H1 (cell line): ENCODE results near the gene TUBGCP2. TPM values are rescaled to one million over a fixed set of nuclear protein-coding genes. Genes with fewer than 3 reads are reported as not detected.

Experiments used
- CTCF ChIA-PET: fragments of 300-600 bp; sonication (Branson Sonifier 250); formaldehyde crosslinking; loops from one replicate; lab custom pipeline; 2021; ENCODE audit not compliant: partially characterized antibody; lab: Charles Lee
- POLR2A ChIA-PET: fragments of 300-600 bp; sonication (Branson Sonifier 250); formaldehyde crosslinking; loops from one replicate; lab custom pipeline; 2021; ENCODE audit warnings: inconsistent platforms; ENCODE audit not compliant: partially characterized antibody; lab: Charles Lee
- DNase-seq, 2 experiments: peaks; one replicate each; pipeline versions ENCODE4 v3.0.0 to v3.0.0-alpha.2; 2010 to 2022; ENCODE audit warnings: low spot score in 2 of 2, low read depth in 1 of 2, mixed read lengths in 1 of 2
- FAIRE-seq: peaks from 2 replicates; lab custom pipeline; 2011; peaks lifted over from hg19 to GRCh38; lab: Jason Lieb, UNC
- H2AFZ ChIP-seq: 2 replicates; pipeline ENCODE4 v1.8.1; 2012; ENCODE audit warnings: low read length, inconsistent platforms
- H2AK5ac ChIP-seq: 2 replicates; pipeline ENCODE4 v1.6.1; 2013; ENCODE audit warnings: low read depth, low read length
- H2BK120ac ChIP-seq: replicated peaks from 2 replicates; pipeline ENCODE3; 2013; ENCODE audit warnings: low read depth, low read length, inconsistent platforms
- H2BK12ac ChIP-seq: 2 replicates; pipeline ENCODE4 v1.6.1; 2013; ENCODE audit warnings: low read depth, low read length
- H2BK15ac ChIP-seq: 2 replicates; pipeline ENCODE4 v1.6.1; 2013; ENCODE audit warnings: low read length
- H2BK20ac ChIP-seq: 2 replicates; pipeline ENCODE4 v1.6.1; 2013; ENCODE audit warnings: low read length
- H2BK5ac ChIP-seq: 2 replicates; pipeline ENCODE4 v1.6.1; 2013; ENCODE audit warnings: low read depth, low read length
- H3K14ac ChIP-seq: 2 replicates; pipeline ENCODE4 v1.6.1; 2013; ENCODE audit warnings: inconsistent platforms; ENCODE audit not compliant: insufficient read length
- H3K18ac ChIP-seq: 2 replicates; pipeline ENCODE4 v1.6.1; 2013; ENCODE audit warnings: low read length; ENCODE audit errors: extremely low read depth
- H3K23ac ChIP-seq: 2 replicates; pipeline ENCODE4 v1.6.1; 2013; ENCODE audit warnings: inconsistent platforms; ENCODE audit not compliant: insufficient read length
- H3K23me2 ChIP-seq: 2 replicates; pipeline ENCODE4 v1.6.1; 2013; ENCODE audit warnings: low read depth, low read length
- H3K27ac ChIP-seq: 2 replicates; pipeline ENCODE4 v1.6.1; 2011; ENCODE audit warnings: low read depth, low read length, inconsistent platforms
- H3K27me3 ChIP-seq, 4 experiments: replicated peaks in 1 of 4; 1 replicate in 1 of 4; 2 replicates in 3 of 4; pipeline versions ENCODE4 v1.6.1 to v1.8.1; 2011 to 2013; ENCODE audit warnings: low read length in 3 of 4, mild to moderate bottlenecking in 3 of 4, inconsistent platforms in 2 of 4, mixed read lengths in 2 of 4, moderate library complexity in 1 of 4; ENCODE audit not compliant: control insufficient read depth in 3 of 4, insufficient read depth in 3 of 4; ENCODE audit errors: extremely low read depth in 1 of 4
- H3K36me3 ChIP-seq, 4 experiments: 2 replicates each; pipeline versions ENCODE4 v1.6.1 to v1.8.1; 2011 to 2013; ENCODE audit warnings: mild to moderate bottlenecking in 4 of 4, low read length in 3 of 4, moderate library complexity in 2 of 4, control low read depth in 1 of 4, inconsistent platforms in 1 of 4; ENCODE audit not compliant: insufficient read depth in 4 of 4, control insufficient read depth in 2 of 4
- H3K4ac ChIP-seq: replicated peaks from 2 replicates; pipeline ENCODE3; 2013; ENCODE audit warnings: low read length, low read depth, mixed read lengths, inconsistent platforms; ENCODE audit not compliant: insufficient read length
- H3K4me1 ChIP-seq, 4 experiments: replicated peaks in 1 of 4; 1 replicate in 1 of 4; 2 replicates in 3 of 4; pipeline versions ENCODE4 v1.6.1 to v1.8.1; 2011 to 2013; ENCODE audit warnings: low read length in 3 of 4, inconsistent platforms in 2 of 4, mixed read lengths in 1 of 4; ENCODE audit not compliant: insufficient read depth in 4 of 4, control insufficient read depth in 3 of 4
- H3K4me2 ChIP-seq, 2 experiments: 2 replicates each; pipeline versions ENCODE4 v1.6.1 to v1.8.1; 2011 to 2013; ENCODE audit warnings: low read depth in 2 of 2, low read length in 2 of 2, control low read depth in 1 of 2, inconsistent platforms in 1 of 2, mild to moderate bottlenecking in 1 of 2; ENCODE audit not compliant: insufficient read depth in 1 of 2
- H3K4me3 ChIP-seq, 4 experiments: fragments of 200-600, 300-600 bp in 1 of 4; sonication (generic), shearing (Covaris generic), sonication (Bioruptor Twin) in 1 of 4; 2 replicates each; pipeline versions ENCODE4 v1.5.1 to v1.8.1; 2011 to 2016; ENCODE audit warnings: low read length in 4 of 4, low read depth in 3 of 4, control low read depth in 2 of 4, inconsistent platforms in 2 of 4, mild to moderate bottlenecking in 2 of 4, mixed read lengths in 1 of 4, moderate library complexity in 1 of 4; ENCODE audit not compliant: insufficient read depth in 2 of 4; ENCODE audit errors: extremely low read depth in 1 of 4
- H3K56ac ChIP-seq: replicated peaks from 2 replicates; pipeline ENCODE3; 2013; ENCODE audit warnings: low read depth, mild to moderate bottlenecking, mixed read lengths, low read length, inconsistent platforms; ENCODE audit not compliant: insufficient read length
- H3K79me1 ChIP-seq: 2 replicates; pipeline ENCODE4 v1.6.1; 2013; ENCODE audit warnings: low read depth, low read length, control low read depth
- H3K79me2 ChIP-seq, 2 experiments: 2 replicates each; pipeline versions ENCODE4 v1.6.1 to v1.8.1; 2012 to 2013; ENCODE audit warnings: low read length in 2 of 2, mild to moderate bottlenecking in 2 of 2, inconsistent platforms in 1 of 2; ENCODE audit not compliant: insufficient read depth in 2 of 2, control insufficient read depth in 1 of 2
- H3K9ac ChIP-seq, 4 experiments: replicated peaks in 1 of 4; 1 replicate in 1 of 4; 2 replicates in 3 of 4; pipeline versions ENCODE4 v1.6.1 to v1.8.1; 2011 to 2013; ENCODE audit warnings: low read depth in 3 of 4, low read length in 3 of 4, control low read depth in 2 of 4, mild to moderate bottlenecking in 2 of 4, moderate library complexity in 2 of 4, inconsistent platforms in 1 of 4; ENCODE audit errors: extremely low read depth in 1 of 4
- H3K9me3 ChIP-seq, 2 experiments: 2 replicates each; pipeline versions ENCODE4 v1.6.1 to v1.8.1; 2012 to 2013; ENCODE audit warnings: mild to moderate bottlenecking in 2 of 2, moderate library complexity in 2 of 2, control low read depth in 1 of 2, inconsistent platforms in 1 of 2, low read depth in 1 of 2, low read length in 1 of 2, mixed read lengths in 1 of 2; ENCODE audit not compliant: insufficient read depth in 2 of 2
- H4K20me1 ChIP-seq, 2 experiments: replicated peaks in 1 of 2; 2 replicates each; pipeline versions ENCODE3 to v1.8.1; 2011 to 2013; ENCODE audit warnings: inconsistent platforms in 2 of 2, low read length in 2 of 2, mild to moderate bottlenecking in 1 of 2; ENCODE audit not compliant: insufficient read depth in 2 of 2, control insufficient read depth in 1 of 2
- H4K5ac ChIP-seq: 2 replicates; pipeline ENCODE4 v1.6.1; 2013; ENCODE audit warnings: low read length, low read depth, mixed read lengths, inconsistent platforms; ENCODE audit not compliant: insufficient read length
- H4K8ac ChIP-seq: 2 replicates; pipeline ENCODE4 v1.8.0; 2013; ENCODE audit warnings: mild to moderate bottlenecking, moderate library complexity, low read length, inconsistent platforms; ENCODE audit not compliant: insufficient read depth; ENCODE audit errors: extremely low read depth
- H4K91ac ChIP-seq: replicated peaks from 2 replicates; pipeline ENCODE3; 2013; ENCODE audit warnings: low read length, mixed read lengths, inconsistent platforms; ENCODE audit not compliant: insufficient read length
- BCL11A ChIP-seq, 2 experiments: IDR thresholded peaks; one replicate each; pipeline ENCODE4 v1.6.1; 2011; ENCODE audit warnings: low read depth in 2 of 2, low read length in 2 of 2, mild to moderate bottlenecking in 2 of 2
- CEBPB ChIP-seq: IDR thresholded peaks from 2 replicates; pipeline ENCODE4 v1.6.1; 2012; ENCODE audit warnings: low read depth, low read length
- CREB1 ChIP-seq: IDR thresholded peaks from 2 replicates; pipeline ENCODE4 v1.6.1; 2012; ENCODE audit warnings: inconsistent platforms
- EGR1 ChIP-seq: IDR thresholded peaks from 2 replicates; pipeline ENCODE4 v1.6.1; 2011; ENCODE audit warnings: low read depth, low read length, borderline replicate concordance
- EZH2 ChIP-seq: fragments of 200-600 bp; sonication (generic); IDR thresholded peaks from 2 replicates; pipeline ENCODE4 v1.7.1; 2012; ENCODE audit warnings: low read depth, mild to moderate bottlenecking, moderate library complexity, low read length, inconsistent platforms; ENCODE audit not compliant: severe bottlenecking
- GABPA ChIP-seq: IDR thresholded peaks from 2 replicates; pipeline ENCODE4 v1.6.1; 2011; ENCODE audit warnings: mild to moderate bottlenecking, low read length, moderate library complexity, borderline replicate concordance; ENCODE audit not compliant: insufficient read depth
- KDM1A ChIP-seq: fragments of 200-600, 300-600 bp; sonication (generic); IDR thresholded peaks from 2 replicates; pipeline ENCODE4 v1.7.1; 2016; ENCODE audit warnings: mild to moderate bottlenecking, low read length, borderline replicate concordance
- RXRA ChIP-seq: IDR thresholded peaks from 2 replicates; pipeline ENCODE4 v1.6.1; 2011; ENCODE audit warnings: low read depth, mild to moderate bottlenecking, low read length, moderate library complexity; ENCODE audit not compliant: insufficient read depth
- SRF ChIP-seq: IDR thresholded peaks from 2 replicates; pipeline ENCODE4 v1.6.1; 2011; ENCODE audit warnings: mild to moderate bottlenecking, low read depth, low read length, moderate library complexity
- TAF1 ChIP-seq: IDR thresholded peaks from 2 replicates; pipeline ENCODE4 v1.6.1; 2011; ENCODE audit warnings: mild to moderate bottlenecking, low read depth, low read length
- WGBS, 2 experiments: shearing (Covaris generic) in 1 of 2; methylation state at CpG; one replicate each; pipeline versions ENCODE4 v1.1.6 to v1.1.7; 2013 to 2015; ENCODE audit warnings: low lambda C conversion rate in 2 of 2, mixed read lengths in 2 of 2, inconsistent platforms in 1 of 2, low coverage in 1 of 2, missing lambda C conversion rate in 1 of 2; ENCODE audit not compliant: insufficient replicate concordance in 2 of 2, insufficient coverage in 1 of 2, insufficient read length in 1 of 2; ENCODE audit errors: extremely low coverage in 1 of 2, missing lambda C conversion rate in 1 of 2; 5-methylcytosine and 5-hydroxymethylcytosine counted together
- polyA plus RNA-seq, 7 experiments: library from polyadenylated mRNA; depleted of rRNA in 3 of 7; stranded (reverse) in 5 of 7; unstranded in 2 of 7; fragments of >200 nt in 5 of 7; fragments of 200-250 nt in 2 of 7; gene quantifications; 1 replicate in 5 of 7; 2 replicates in 1 of 7; 4 replicates in 1 of 7; pipeline versions ENCODE4 v1.2.1 to v1.2.3, GENCODE V29; 2011 to 2013; ENCODE audit warnings: missing spikeins in 2 of 7, mixed read lengths in 2 of 7
- total RNA-seq: library from RNA; stranded (reverse); fragmentation: NEBNext Ultra II Directional; extraction: Animal tissue kit (Norgen Biotek cat#: 25700); gene quantifications from 2 replicates; pipeline ENCODE4 v1.2.1, GENCODE V29; 2021

The TUBGCP2 gene
- total and polyA plus RNA-seq, 2 of the 8 experiments (the other 6 are each of a cell fraction or from before 2014, with no cell fraction given), result 34.9 to 51.9 TPM

GRCh38 chr10:133264461-133264860, 44.2 kb downstream of the TUBGCP2 start:
- H2BK120ac ChIP-seq, result no peak overlapping the region
- H3K27me3 ChIP-seq, result peaks cover 0 to 15% (median 8%) of the 10 kb centered on the region in 4 experiments; a peak in 6 of 7 replicates
- H3K23ac ChIP-seq, result no peak overlapping the region
- H3K4me1 ChIP-seq, result peaks cover 0 to 11% (median 5%) of the 10 kb centered on the region in 4 experiments; a peak in 4 of 7 replicates
- TF ChIP-seq EZH2 (no peak), GABPA (no peak), CEBPB (no peak), KDM1A (no peak), BCL11A (IDR thresholded peaks at IDR 0.05; ENCODE audit: low read depth in 2 of 2, low read length in 2 of 2) (no peak), CREB1 (no peak), TAF1 (no peak), SRF (no peak), RXRA (no peak), EGR1 (no peak)
- DNase-seq (no peak), FAIRE-seq (no peak)
- no peak overlapping the region for H2BK15ac ChIP-seq
- no peak overlapping the region for H3K14ac ChIP-seq
- no peak overlapping the region for H3K56ac ChIP-seq
- CTCF ChIA-PET, result interaction anchor here (1.0 to 2.4 kb wide), 5 partner anchors 9 to 121 kb away, joined by 3 to 8 read pairs (median 5); partner anchors contain the start of gene ADAM8
- H4K91ac ChIP-seq, result no peak overlapping the region
- H2AFZ ChIP-seq, result no peak overlapping the region
- H2BK12ac ChIP-seq, result no peak overlapping the region
- H2AK5ac ChIP-seq, result no peak overlapping the region
- H3K27ac ChIP-seq, result no peak overlapping the region
- POLR2A ChIA-PET, result interaction anchor here (0.6 to 2.3 kb wide), 7 partner anchors 9 to 164 kb away, joined by 3 to 6 read pairs (median 3); partner anchors contain the start of gene VENTX
- no peak overlapping the region for H3K18ac ChIP-seq
- H3K4me2 ChIP-seq, result no peak overlapping the region
- no peak overlapping the region for H2BK5ac ChIP-seq
- H3K23me2 ChIP-seq, result peaks cover 7% of the 10 kb centered on the region; the same call in 1 of the 2 replicates
- no peak overlapping the region for H3K4me3 ChIP-seq
- no peaks in the 10 kb centered on the region for H3K9me3 ChIP-seq
- H3K4ac ChIP-seq, result no peak overlapping the region
- WGBS, 2 experiments, result 79% methylated on average over 9 of the region's 9 CpGs; no CpG with 5 or more reads in 1 of the 2 experiments
- no peak overlapping the region for H4K8ac ChIP-seq
- H3K36me3 ChIP-seq, result no peaks in the 10 kb centered on the region
- H4K5ac ChIP-seq, result no peak overlapping the region
- no peaks in the 10 kb centered on the region for H3K79me1 ChIP-seq
- H2BK20ac ChIP-seq, result no peak overlapping the region
- H3K79me2 ChIP-seq, result no peaks in the 10 kb centered on the region
- H3K9ac ChIP-seq, result no peak overlapping the region
- H4K20me1 ChIP-seq, result no peaks in the 10 kb centered on the region
